ENCODE data around the gene KCNJ11.

KCNJ11 gene

GRCh38 chr11:17343257-17343656 lies 45.2 kb downstream of the KCNJ11 start:
- no peak for DNase-seq (ENCODE audit: low read depth)
- no peak overlapping the region for H3K4me3 ChIP-seq (ENCODE audit: low read depth, low read length)
- no peak for TF ChIP-seq CTCF (IDR thresholded peaks at IDR 0.05; ENCODE audit: insufficient read depth, low read depth, low read length, missing control alignments)

Data from GM12865 (cell line).